ENCODE results near the gene MYADML2. TPM values are rescaled to one million over a fixed set of nuclear protein-coding genes. Genes with fewer than 3 reads are reported as not detected.

Gene MYADML2
- total and polyA plus RNA-seq, 10 of the 15 experiments (the other 5 are each of a cell fraction or from before 2014, with no cell fraction given): not detected

- no peak for TF ChIP-seq CUX1 (IDR thresholded peaks at IDR 0.05; ENCODE audit: insufficient replicate concordance, low read depth, low read length)
- TF ChIP-seq BCL3 (IDR thresholded peaks at IDR 0.05; ENCODE audit: borderline replicate concordance, insufficient read depth, low read depth, low read length, poor library complexity, severe bottlenecking): no peak
- no peak for TF ChIP-seq IKZF1 (conservative IDR thresholded peaks at IDR 0.05)
- no peak for TF ChIP-seq MYB (IDR thresholded peaks at IDR 0.05; ENCODE audit: borderline replicate concordance, low read depth, low read length)
These were observed 36.8 kb upstream of the MYADML2 start (continued) for GRCh38 chr17:81983639-81984373.

All from GM12878 (cell line).